ENCODE data around the gene AKAP7.

Gene AKAP7

GRCh38 chr6:131231103-131231502 lies 95.8 kb downstream of the AKAP7 start:
- H3K4me1 ChIP-seq (ENCODE audit: insufficient read depth, low read length, poor library complexity, severe bottlenecking): no peaks in the 10 kb centered on the region
- no peaks in the 10 kb centered on the region for H3K79me2 ChIP-seq (ENCODE audit: insufficient read depth, low read length)
- H3K9me2 ChIP-seq (replicated peaks; ENCODE audit: low read depth, low read length): no peaks in the 10 kb centered on the region
- H2AFZ ChIP-seq (ENCODE audit: low read length): no peak overlapping the region
- no peak overlapping the region for H3K4me3 ChIP-seq (ENCODE audit: low read length, poor library complexity, severe bottlenecking)
- H3K4me2 ChIP-seq (ENCODE audit: low read depth, low read length, poor library complexity, severe bottlenecking): no peak overlapping the region
- H3K27me3 ChIP-seq (ENCODE audit: insufficient read depth, low read length, poor library complexity, severe bottlenecking): no peaks in the 10 kb centered on the region
- H4K20me1 ChIP-seq (ENCODE audit: insufficient read depth, low read length, poor library complexity, severe bottlenecking): no peaks in the 10 kb centered on the region
- TF ChIP-seq EZH2phosphoT487 (IDR thresholded peaks at IDR 0.05; ENCODE audit: borderline replicate concordance) (no peak), CTCF (conservative IDR thresholded peaks at IDR 0.05; ENCODE audit: low read length) (no peak)
- H3F3A ChIP-seq (ENCODE audit: low read depth): no peaks in the 10 kb centered on the region
- no peaks in the 10 kb centered on the region for H3K9me3 ChIP-seq (ENCODE audit: insufficient read depth, low read depth, low read length)
- H3K9ac ChIP-seq (ENCODE audit: low read depth, low read length, poor library complexity, severe bottlenecking): no peak overlapping the region
- no peaks in the 10 kb centered on the region for H3K36me3 ChIP-seq (ENCODE audit: insufficient read depth, low read length)

- Histone ChIP-seq H2AFZ (ENCODE audit: low read length) (no peak overlapping the region), H3K4me2 (ENCODE audit: low read depth, low read length, poor library complexity, severe bottlenecking) (no peak overlapping the region)
- TF ChIP-seq EZH2phosphoT487 (IDR thresholded peaks at IDR 0.05; ENCODE audit: borderline replicate concordance) (no peak), CTCF (conservative IDR thresholded peaks at IDR 0.05; ENCODE audit: low read length) (no peak)
Measured at GRCh38 chr6:131231891-131232290, 96.6 kb downstream of the AKAP7 start.

GRCh38 chr6:131244942-131245341 lies 109.7 kb downstream of the AKAP7 start:
- Histone ChIP-seq H3K4me2 (ENCODE audit: low read depth, low read length, poor library complexity, severe bottlenecking) (no peak overlapping the region), H3K9me2 (replicated peaks; ENCODE audit: low read depth, low read length) (no peaks in the 10 kb centered on the region), H3K79me2 (ENCODE audit: insufficient read depth, low read length) (no peaks in the 10 kb centered on the region), H3K9ac (ENCODE audit: low read depth, low read length, poor library complexity, severe bottlenecking) (no peak overlapping the region), H3K36me3 (ENCODE audit: insufficient read depth, low read length) (no peaks in the 10 kb centered on the region), H3K4me1 (ENCODE audit: insufficient read depth, low read length, poor library complexity, severe bottlenecking) (peaks cover 5% of the 10 kb centered on the region), H3K27me3 (ENCODE audit: insufficient read depth, low read length, poor library complexity, severe bottlenecking) (no peaks in the 10 kb centered on the region), H3K4me3 (ENCODE audit: low read length, poor library complexity, severe bottlenecking) (no peak overlapping the region), H2AFZ (ENCODE audit: low read length) (no peak overlapping the region), H4K20me1 (ENCODE audit: insufficient read depth, low read length, poor library complexity, severe bottlenecking) (no peaks in the 10 kb centered on the region), H3F3A (ENCODE audit: low read depth) (no peaks in the 10 kb centered on the region), H3K9me3 (ENCODE audit: insufficient read depth, low read depth, low read length) (no peaks in the 10 kb centered on the region; the same call in 1 of the 2 replicates)
- TF ChIP-seq EZH2phosphoT487 (IDR thresholded peaks at IDR 0.05; ENCODE audit: borderline replicate concordance) (no peak), CTCF (conservative IDR thresholded peaks at IDR 0.05; ENCODE audit: low read length) (no peak)

More at GRCh38 chr6:131231891-131232290, 96.6 kb downstream of the AKAP7 start:
- Histone ChIP-seq H3F3A (ENCODE audit: low read depth) (no peaks in the 10 kb centered on the region), H3K79me2 (ENCODE audit: insufficient read depth, low read length) (no peaks in the 10 kb centered on the region), H3K27me3 (ENCODE audit: insufficient read depth, low read length, poor library complexity, severe bottlenecking) (no peaks in the 10 kb centered on the region), H3K9me3 (ENCODE audit: insufficient read depth, low read depth, low read length) (no peaks in the 10 kb centered on the region), H3K4me1 (ENCODE audit: insufficient read depth, low read length, poor library complexity, severe bottlenecking) (no peaks in the 10 kb centered on the region), H3K9me2 (replicated peaks; ENCODE audit: low read depth, low read length) (no peaks in the 10 kb centered on the region), H3K4me3 (ENCODE audit: low read length, poor library complexity, severe bottlenecking) (no peak overlapping the region), H3K36me3 (ENCODE audit: insufficient read depth, low read length) (no peaks in the 10 kb centered on the region), H3K9ac (ENCODE audit: low read depth, low read length, poor library complexity, severe bottlenecking) (no peak overlapping the region), H4K20me1 (ENCODE audit: insufficient read depth, low read length, poor library complexity, severe bottlenecking) (no peaks in the 10 kb centered on the region)
